Natural killer cell (primary cell): ENCODE data around the gene SMPD3. TPM values are rescaled to one million over a fixed set of nuclear protein-coding genes. Genes with fewer than 3 reads are reported as not detected.

ENCODE experiments used
- ATAC-seq, 3 donors: fragments of 150-1000 bp in 2 of 3; fragments of 200-7000 bp in 1 of 3; cut with Tn5 transposase; 1 replicate in 1 of 3; 2 replicates in 2 of 3; pipeline ENCODE4 v1.10.0; 2021; ENCODE audit warnings: mild to moderate bottlenecking in 2 of 3, moderate library complexity in 2 of 3
- DNase-seq, 2 donors: peaks; one replicate each; pipeline versions ENCODE4 v3.0.0 to v3.0.0-alpha.2; 2013 to 2021; ENCODE audit warnings: mixed read lengths in 1 of 2
- H3K27ac ChIP-seq: one replicate; pipeline ENCODE4 v1.5.1; 2013; ENCODE audit warnings: mild to moderate bottlenecking, low read length
- H3K27me3 ChIP-seq: one replicate; pipeline ENCODE4 v1.6.1; 2013; ENCODE audit warnings: low read length; ENCODE audit not compliant: control insufficient read depth, insufficient read depth
- H3K36me3 ChIP-seq: one replicate; pipeline ENCODE4 v1.6.1; 2013; ENCODE audit warnings: low read length; ENCODE audit not compliant: control insufficient read depth, insufficient read depth
- H3K4me1 ChIP-seq: one replicate; pipeline ENCODE4 v1.6.1; 2013; ENCODE audit warnings: low read length; ENCODE audit not compliant: control insufficient read depth, insufficient read depth
- H3K4me3 ChIP-seq: one replicate; pipeline ENCODE4 v1.5.1; 2013; ENCODE audit warnings: low read length
- H3K9me3 ChIP-seq: one replicate; pipeline ENCODE4 v1.6.1; 2013; ENCODE audit warnings: low read length; ENCODE audit not compliant: control insufficient read depth, insufficient read depth
- H3K27ac Mint-ChIP-seq, 2 donors: one replicate each; pipeline ENCODE4 v1.8.0; 2022; ENCODE audit warnings: mild to moderate bottlenecking in 2 of 2, mixed read lengths in 2 of 2, moderate library complexity in 1 of 2
- H3K27me3 Mint-ChIP-seq, 2 donors: one replicate each; pipeline ENCODE4 v1.8.0; 2022; ENCODE audit warnings: low read depth in 2 of 2, mixed read lengths in 2 of 2
- H3K36me3 Mint-ChIP-seq: one replicate; pipeline ENCODE4 v1.8.0; 2022; ENCODE audit warnings: mixed read lengths
- H3K4me1 Mint-ChIP-seq, 2 donors: one replicate each; pipeline ENCODE4 v1.8.0; 2022; ENCODE audit warnings: mixed read lengths in 2 of 2
- H3K4me3 Mint-ChIP-seq: one replicate; pipeline ENCODE4 v1.8.0; 2022; ENCODE audit warnings: mild to moderate bottlenecking, moderate library complexity, mixed read lengths
- H3K9me3 Mint-ChIP-seq, 2 donors: one replicate each; pipeline ENCODE4 v1.8.0; 2022; ENCODE audit warnings: mixed read lengths in 2 of 2
- WGBS: methylation state at CpG from one replicate; pipeline ENCODE4 v1.1.7; 2013; ENCODE audit warnings: missing lambda C conversion rate; ENCODE audit not compliant: insufficient coverage; 5-methylcytosine and 5-hydroxymethylcytosine counted together
- intact Hi-C: fragments of 100-400 bp; cut with micrococcal nuclease; formaldehyde crosslinking; loops from one replicate; pipeline ENCODE4 v1.14.2; 2022
- total RNA-seq, 4 donors: library from RNA; stranded (reverse); fragments of 120-200 nt in 1 of 4; gene quantifications; one replicate each; pipeline versions ENCODE4 v1.2.3 to v1.2.4, GENCODE V29; 2013 to 2022
- TF ChIP-seq, protein P1 (sequence below): fragments of 200-600 bp; IDR thresholded peaks from one replicate; pipeline ENCODE4 v1.8.0; 2022; ENCODE audit warnings: antibody characterized with exemption

The SMPD3 gene
- total RNA-seq, 3 donors from 2014 or later (not counting 1 experiment from before 2014, with no cell fraction given), result 2.4 to 13.3 (median 3.2) TPM

DNA sequence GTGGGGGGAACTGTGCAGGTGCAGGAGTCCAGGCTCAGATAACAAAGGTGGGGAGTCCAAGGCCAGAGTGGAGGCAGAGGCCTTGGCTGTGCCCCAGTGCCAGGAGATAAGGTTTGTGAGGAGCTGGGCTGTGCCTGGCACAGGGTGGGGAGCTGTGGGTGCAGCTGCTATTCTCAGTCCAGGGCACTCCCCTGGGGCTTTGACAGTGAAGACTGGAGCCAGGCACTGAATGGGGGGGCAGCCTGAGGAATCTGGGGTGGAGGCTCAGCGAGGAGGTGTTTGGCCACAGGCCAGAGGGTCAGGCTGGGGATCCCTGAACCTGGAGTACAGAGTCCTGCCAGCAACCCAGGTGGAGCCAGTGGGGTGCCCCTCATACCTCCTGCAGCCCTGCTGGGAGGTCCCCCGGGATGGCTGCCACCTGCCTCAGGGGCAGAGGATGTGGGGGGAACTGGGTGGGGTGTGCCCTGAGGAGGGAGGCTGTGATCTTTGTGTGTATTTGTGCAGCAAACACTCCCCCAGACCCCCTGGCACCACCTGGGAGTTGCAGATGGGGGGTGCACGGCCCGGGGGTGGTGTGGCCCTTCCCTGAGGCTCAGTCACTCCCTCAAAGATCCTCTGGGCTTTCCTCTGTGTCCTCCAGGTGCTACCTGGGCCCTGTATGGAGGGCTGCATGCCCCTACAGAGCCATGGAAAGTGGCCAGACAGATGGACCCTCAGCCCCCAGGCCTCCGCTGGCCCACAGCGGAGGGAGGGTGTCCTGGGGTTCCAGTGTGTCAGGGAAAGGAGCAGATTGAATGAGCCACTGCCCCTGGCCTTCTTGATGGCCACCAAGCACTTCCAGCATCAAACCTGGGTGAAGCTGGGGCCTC lies 44.5 kb upstream of the SMPD3 start:
- H3K9me3 Mint-ChIP-seq, result no peaks in the 10 kb centered on the region
- no peak overlapping the region for H3K4me3 Mint-ChIP-seq
- Histone ChIP-seq H3K4me1 (no peaks in the 10 kb centered on the region), H3K9me3 (no peaks in the 10 kb centered on the region), H3K27me3 (no peaks in the 10 kb centered on the region), H3K4me3 (no peak overlapping the region), H3K27ac (no peak overlapping the region), H3K36me3 (no peaks in the 10 kb centered on the region)
- H3K36me3 Mint-ChIP-seq, result no peaks in the 10 kb centered on the region
- H3K4me1 Mint-ChIP-seq, result no peaks in the 10 kb centered on the region
- no peak overlapping the region for H3K27ac Mint-ChIP-seq
- H3K27me3 Mint-ChIP-seq, result peaks cover 0 to 8% of the 10 kb centered on the region in 2 donors
- WGBS, result 82% methylated on average over 6 of the region's 6 CpGs
- intact Hi-C loops, result no loop called here
- no peak for DNase-seq
- no peak for ATAC-seq
- TF ChIP-seq, protein P1, sequence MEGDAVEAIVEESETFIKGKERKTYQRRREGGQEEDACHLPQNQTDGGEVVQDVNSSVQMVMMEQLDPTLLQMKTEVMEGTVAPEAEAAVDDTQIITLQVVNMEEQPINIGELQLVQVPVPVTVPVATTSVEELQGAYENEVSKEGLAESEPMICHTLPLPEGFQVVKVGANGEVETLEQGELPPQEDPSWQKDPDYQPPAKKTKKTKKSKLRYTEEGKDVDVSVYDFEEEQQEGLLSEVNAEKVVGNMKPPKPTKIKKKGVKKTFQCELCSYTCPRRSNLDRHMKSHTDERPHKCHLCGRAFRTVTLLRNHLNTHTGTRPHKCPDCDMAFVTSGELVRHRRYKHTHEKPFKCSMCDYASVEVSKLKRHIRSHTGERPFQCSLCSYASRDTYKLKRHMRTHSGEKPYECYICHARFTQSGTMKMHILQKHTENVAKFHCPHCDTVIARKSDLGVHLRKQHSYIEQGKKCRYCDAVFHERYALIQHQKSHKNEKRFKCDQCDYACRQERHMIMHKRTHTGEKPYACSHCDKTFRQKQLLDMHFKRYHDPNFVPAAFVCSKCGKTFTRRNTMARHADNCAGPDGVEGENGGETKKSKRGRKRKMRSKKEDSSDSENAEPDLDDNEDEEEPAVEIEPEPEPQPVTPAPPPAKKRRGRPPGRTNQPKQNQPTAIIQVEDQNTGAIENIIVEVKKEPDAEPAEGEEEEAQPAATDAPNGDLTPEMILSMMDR, result no peak

GRCh38 chr16:68492151-68492542 lies 43.8 kb upstream of the SMPD3 start:
- no peaks in the 10 kb centered on the region for H3K4me1 ChIP-seq
- H3K27me3 Mint-ChIP-seq, result peaks cover 1 to 10% of the 10 kb centered on the region in 2 donors
- H3K4me3 ChIP-seq, result no peak overlapping the region
- no peaks in the 10 kb centered on the region for H3K27me3 ChIP-seq
- no peaks in the 10 kb centered on the region for H3K36me3 Mint-ChIP-seq
- H3K4me3 Mint-ChIP-seq, result no peak overlapping the region
- no peaks in the 10 kb centered on the region for H3K9me3 Mint-ChIP-seq
- H3K36me3 ChIP-seq, result no peaks in the 10 kb centered on the region
- intact Hi-C loops, result no loop called here
- no peak overlapping the region for H3K27ac Mint-ChIP-seq
- H3K4me1 Mint-ChIP-seq, result no peaks in the 10 kb centered on the region
- WGBS, result 89% methylated on average over 11 of the region's 11 CpGs
- DNase-seq, result no peak
- TF ChIP-seq, protein P1, result no peak
- H3K27ac ChIP-seq, result no peak overlapping the region
- no peak for ATAC-seq
- no peaks in the 10 kb centered on the region for H3K9me3 ChIP-seq

- 92% methylated on average over 14 of the region's 14 CpGs for WGBS
Measured at GRCh38 chr16:68491576-68491950, 43.3 kb upstream of the SMPD3 start.

More at GRCh38 chr16:68491576-68491950, 43.3 kb upstream of the SMPD3 start:
- Histone ChIP-seq H3K27me3 (no peaks in the 10 kb centered on the region), H3K9me3 (no peaks in the 10 kb centered on the region), H3K4me3 (no peak overlapping the region), H3K36me3 (no peaks in the 10 kb centered on the region), H3K27ac (no peak overlapping the region), H3K4me1 (no peaks in the 10 kb centered on the region)
- ATAC-seq (no peak), DNase-seq (no peak)
- Mint-ChIP-seq H3K9me3 (no peaks in the 10 kb centered on the region), H3K4me3 (no peak overlapping the region), H3K36me3 (no peaks in the 10 kb centered on the region), H3K27ac (no peak overlapping the region), H3K4me1 (no peaks in the 10 kb centered on the region), H3K27me3 (peaks cover 4 to 15% of the 10 kb centered on the region in 2 donors)
- intact Hi-C loops, result no loop called here
- TF ChIP-seq, protein P1, result no peak
